Activated B cell treated with CpG ODN at 0.5 μM for 24 hours (primary cell): Measurements from ENCODE around the gene AKNA. TPM values are rescaled to one million over a fixed set of nuclear protein-coding genes. Genes with fewer than 3 reads are reported as not detected.
A peak's percentile ranks its signal among the peaks of the same experiment; 100 is the strongest.

ENCODE experiments used
- ATAC-seq: fragments of 200-7000 bp; cut with Tn5 transposase; one replicate; pipeline ENCODE4 v1.10.0; 2021; ENCODE audit warnings: low read depth, mild to moderate bottlenecking, moderate library complexity
- CTCF ChIA-PET: fragments of 350-600 bp; sonication (Branson Sonifier 250); formaldehyde crosslinking; loops from one replicate; lab custom pipeline; 2021; ENCODE audit warnings: antibody characterized with exemption; lab: Charles Lee
- POLR2A ChIA-PET: fragments of 350-600 bp; sonication (Branson Sonifier 250); formaldehyde crosslinking; loops from one replicate; lab custom pipeline; 2021; ENCODE audit warnings: antibody characterized with exemption; lab: Charles Lee
- DNase-seq: peaks from one replicate; pipeline ENCODE4 v3.0.0; 2022
- H3K27ac Mint-ChIP-seq: one replicate; pipeline ENCODE4 v1.8.0; 2020; ENCODE audit warnings: mixed read lengths
- H3K27me3 Mint-ChIP-seq: one replicate; pipeline ENCODE4 v1.8.0; 2021; ENCODE audit warnings: mixed read lengths
- H3K36me3 Mint-ChIP-seq: one replicate; pipeline ENCODE4 v1.8.0; 2021; ENCODE audit warnings: low read depth, mixed read lengths
- H3K4me1 Mint-ChIP-seq: one replicate; pipeline ENCODE4 v1.8.0; 2021; ENCODE audit warnings: mixed read lengths
- H3K4me3 Mint-ChIP-seq: one replicate; pipeline ENCODE4 v1.8.0; 2020; ENCODE audit warnings: mild to moderate bottlenecking, mixed read lengths
- H3K9me3 Mint-ChIP-seq: one replicate; pipeline ENCODE4 v1.8.0; 2020; ENCODE audit warnings: mixed read lengths
- CTCF ChIP-seq: fragments of 200-600 bp; IDR thresholded peaks from one replicate; pipeline ENCODE4 v1.8.0; 2022; ENCODE audit warnings: antibody characterized with exemption, mild to moderate bottlenecking
- intact Hi-C: fragments of 100-400 bp; cut with micrococcal nuclease; formaldehyde crosslinking; loops from one replicate; pipeline ENCODE4 v1.15.1; 2024
- total RNA-seq: library from RNA; stranded (reverse); gene quantifications from 2 replicates; pipeline ENCODE4 v1.2.3, GENCODE V29; 2022

The AKNA gene
- total RNA-seq, 1 donor from 2014 or later: 322 TPM

DNA sequence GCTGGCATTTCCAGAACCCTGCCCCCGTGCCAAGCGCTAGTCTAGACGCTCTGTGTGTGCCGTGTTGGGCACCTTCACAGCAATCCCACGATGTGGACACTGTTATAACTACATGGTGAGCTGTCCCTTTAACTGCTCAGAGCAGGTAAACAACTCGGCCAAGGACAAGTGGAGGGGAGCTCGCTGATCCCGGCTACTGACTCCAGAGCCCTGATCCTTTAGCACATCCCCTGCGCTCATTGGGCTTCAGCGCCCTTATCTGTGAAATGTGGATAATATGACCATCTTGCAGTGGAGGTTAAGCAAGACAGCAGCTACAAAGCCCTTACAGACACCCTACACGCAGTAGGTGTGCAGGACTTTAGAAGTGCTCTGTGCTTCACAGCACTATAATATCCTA lies 41.6 kb downstream of the AKNA start:
- no peak overlapping the region for H3K27ac Mint-ChIP-seq
- ATAC-seq: no peak
- no peaks in the 10 kb centered on the region for H3K9me3 Mint-ChIP-seq
- POLR2A ChIA-PET: interaction anchor here (0.6 to 13.9 kb wide), 6 partner anchors 19 to 155 kb away, joined by 3 to 188 read pairs (median 6); partner anchors contain the start of gene AKNA
- no peaks in the 10 kb centered on the region for H3K27me3 Mint-ChIP-seq
- TF ChIP-seq CTCF: no peak
- DNase-seq: no peak
- intact Hi-C loops: no loop called here
- H3K4me1 Mint-ChIP-seq: peaks cover 35% of the 10 kb centered on the region
- peaks cover 95% of the 10 kb centered on the region for H3K36me3 Mint-ChIP-seq
- CTCF ChIA-PET: no interaction called here
- no peak overlapping the region for H3K4me3 Mint-ChIP-seq

DNA sequence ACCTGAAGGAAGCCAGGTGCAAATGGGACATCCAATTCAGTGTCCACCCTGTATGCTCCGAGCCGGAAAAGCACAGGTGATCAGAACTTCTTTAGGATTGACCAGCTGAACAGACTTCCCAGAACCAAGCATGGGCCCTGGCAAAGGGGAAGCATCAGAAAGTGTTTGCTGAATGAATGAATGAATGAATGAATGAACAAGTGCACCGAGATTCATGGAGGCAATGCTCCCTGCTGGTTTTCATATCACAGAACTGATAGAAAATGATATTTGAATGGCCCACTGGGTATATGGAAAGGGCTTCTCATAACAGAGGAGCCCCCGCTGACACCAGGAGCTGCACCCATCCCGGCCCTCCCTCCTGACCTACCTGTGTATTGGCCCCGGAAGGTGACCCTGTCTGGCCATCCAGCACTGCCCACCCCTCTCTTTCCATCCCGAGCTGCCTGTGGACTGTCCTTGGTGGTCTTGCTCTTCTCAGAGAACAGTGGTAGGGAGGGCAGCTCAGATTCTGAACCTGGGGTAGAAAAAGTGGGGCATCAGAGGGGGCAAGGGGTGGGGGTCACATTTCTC lies 42.2 kb downstream of the AKNA start:
- Mint-ChIP-seq H3K27ac (no peak overlapping the region), H3K4me3 (no peak overlapping the region), H3K9me3 (no peaks in the 10 kb centered on the region), H3K27me3 (no peaks in the 10 kb centered on the region), H3K4me1 (peaks cover 31% of the 10 kb centered on the region), H3K36me3 (peaks cover 95% of the 10 kb centered on the region)
- intact Hi-C loops: no loop called here
- TF ChIP-seq CTCF: no peak
- POLR2A ChIA-PET: interaction anchor here (0.6 to 13.9 kb wide), 6 partner anchors 9 to 156 kb away, joined by 3 to 188 read pairs (median 6); partner anchors contain the start of gene AKNA
- CTCF ChIA-PET: no interaction called here
- DNase-seq: no peak
- no peak for ATAC-seq

- intact Hi-C loops: no loop called here
- Mint-ChIP-seq H3K27me3 (no peaks in the 10 kb centered on the region), H3K27ac (no peak overlapping the region), H3K9me3 (no peaks in the 10 kb centered on the region), H3K36me3 (peaks cover 95% of the 10 kb centered on the region), H3K4me3 (no peak overlapping the region), H3K4me1 (peaks cover 29% of the 10 kb centered on the region)
- TF ChIP-seq CTCF: no peak
- DNase-seq (no peak), ATAC-seq (no peak)
- CTCF ChIA-PET: no interaction called here
- POLR2A ChIA-PET: interaction anchor here (0.8 to 13.9 kb wide), 2 partner anchors 40 to 53 kb away, joined by 3 to 188 read pairs; partner anchors contain the start of gene AKNA
Observed at GRCh38 chr9:114344692-114345091, 43.1 kb downstream of the AKNA start.

DNA sequence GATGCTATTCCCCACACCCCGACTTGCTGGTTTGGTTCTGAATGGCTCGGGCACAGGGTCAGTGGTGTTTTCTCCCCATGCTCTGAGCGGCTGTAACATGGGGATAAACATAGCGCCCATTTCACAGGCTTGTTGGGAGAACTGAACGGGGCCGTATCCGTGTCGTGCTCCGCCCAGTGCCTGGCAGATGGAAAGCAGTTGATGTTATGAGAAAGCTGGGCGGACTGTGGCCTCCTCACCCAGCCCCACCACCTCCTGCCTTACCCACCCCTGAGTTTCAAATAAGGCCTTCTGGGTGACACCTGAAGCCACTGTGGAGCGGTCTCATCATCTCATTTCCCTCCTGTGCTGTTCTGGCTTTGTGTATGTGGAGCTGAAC lies 43.6 kb downstream of the AKNA start:
- no peak overlapping the region for H3K4me3 Mint-ChIP-seq
- peak overlapping the region; percentile 47 for H3K27ac Mint-ChIP-seq
- peaks cover 95% of the 10 kb centered on the region for H3K36me3 Mint-ChIP-seq
- DNase-seq: no peak
- H3K9me3 Mint-ChIP-seq: no peaks in the 10 kb centered on the region
- ATAC-seq: no peak
- TF ChIP-seq CTCF: no peak
- no peaks in the 10 kb centered on the region for H3K27me3 Mint-ChIP-seq
- intact Hi-C loops: no loop called here
- POLR2A ChIA-PET: interaction anchor here (0.6 to 13.9 kb wide), 3 partner anchors 40 to 53 kb away, joined by 3 to 188 read pairs (median 3); partner anchors contain the start of gene AKNA
- H3K4me1 Mint-ChIP-seq: peaks cover 29% of the 10 kb centered on the region
- CTCF ChIA-PET: interaction anchor here (0.6 kb wide), 1 partner anchor 20 kb away, joined by 3 read pairs; no protein-coding TSS in a partner anchor

DNA sequence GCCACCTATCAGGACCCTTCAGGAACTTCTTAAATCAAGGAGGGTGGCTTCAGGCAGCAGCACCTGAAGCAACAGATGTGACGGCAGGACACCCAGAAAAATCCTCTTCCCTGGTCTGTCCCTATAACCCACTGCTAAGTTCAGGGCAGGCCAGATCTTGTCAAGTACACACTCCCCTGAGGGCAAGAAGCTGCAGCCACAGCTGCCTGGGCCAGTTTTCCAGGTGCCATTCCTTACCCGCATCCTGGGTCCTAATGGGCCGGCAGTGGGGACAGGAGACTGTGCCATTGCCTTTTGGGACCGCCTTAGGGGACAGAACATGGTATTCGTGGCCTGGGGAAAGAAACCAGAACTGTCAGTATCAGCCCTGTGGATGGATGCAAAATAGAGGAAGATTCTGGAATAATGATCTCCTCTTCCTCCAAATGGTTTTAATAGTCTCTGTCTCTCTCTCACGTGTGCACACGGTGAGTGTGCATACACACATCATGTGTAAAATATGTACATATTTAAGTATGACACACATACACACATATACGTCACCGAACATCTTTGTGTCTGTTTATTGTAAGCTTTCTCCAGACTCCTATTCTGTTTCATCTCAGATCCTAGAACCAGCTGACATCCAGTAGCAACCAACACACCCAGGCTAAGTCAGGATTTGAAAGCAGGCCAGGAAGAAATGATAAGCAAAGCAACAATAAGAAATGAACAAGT lies 44.2 kb downstream of the AKNA start:
- peaks cover 29% of the 10 kb centered on the region for H3K4me1 Mint-ChIP-seq
- no peak overlapping the region for H3K4me3 Mint-ChIP-seq
- peak overlapping the region; percentile 47 for H3K27ac Mint-ChIP-seq
- ATAC-seq: no peak
- ChIA-PET CTCF (interaction anchor here (0.6 to 1.9 kb wide), 2 partner anchors 20 to 62 kb away, joined by 3 to 6 read pairs; no protein-coding TSS in a partner anchor), POLR2A (interaction anchor here (0.6 to 13.9 kb wide), 2 partner anchors 41 to 49 kb away, joined by 3 to 188 read pairs; partner anchors contain the start of gene AKNA)
- intact Hi-C loops: no loop called here
- peaks cover 95% of the 10 kb centered on the region for H3K36me3 Mint-ChIP-seq
- H3K9me3 Mint-ChIP-seq: no peaks in the 10 kb centered on the region
- DNase-seq: no peak
- no peak for TF ChIP-seq CTCF
- H3K27me3 Mint-ChIP-seq: no peaks in the 10 kb centered on the region
